Stimulated activated CD8-positive, alpha-beta memory T cell treated with anti-CD3 and anti-CD28 coated beads, Interleukin-12 subunit alpha, Interleukin-12 subunit beta, amount 100 ng/mL, for 4 hours (primary cell): ENCODE data around the gene TRNAU1AP.
"Not testable (repeated sequence)": the region's sequence is repeated elsewhere in the genome, so short reads cannot be mapped to it uniquely, and the experiment has no call there.

ENCODE experiments used
- DNase-seq: peaks from one replicate; pipeline ENCODE4 v3.0.0-alpha.2; 2020; ENCODE audit warnings: low read depth

Gene TRNAU1AP

DNA sequence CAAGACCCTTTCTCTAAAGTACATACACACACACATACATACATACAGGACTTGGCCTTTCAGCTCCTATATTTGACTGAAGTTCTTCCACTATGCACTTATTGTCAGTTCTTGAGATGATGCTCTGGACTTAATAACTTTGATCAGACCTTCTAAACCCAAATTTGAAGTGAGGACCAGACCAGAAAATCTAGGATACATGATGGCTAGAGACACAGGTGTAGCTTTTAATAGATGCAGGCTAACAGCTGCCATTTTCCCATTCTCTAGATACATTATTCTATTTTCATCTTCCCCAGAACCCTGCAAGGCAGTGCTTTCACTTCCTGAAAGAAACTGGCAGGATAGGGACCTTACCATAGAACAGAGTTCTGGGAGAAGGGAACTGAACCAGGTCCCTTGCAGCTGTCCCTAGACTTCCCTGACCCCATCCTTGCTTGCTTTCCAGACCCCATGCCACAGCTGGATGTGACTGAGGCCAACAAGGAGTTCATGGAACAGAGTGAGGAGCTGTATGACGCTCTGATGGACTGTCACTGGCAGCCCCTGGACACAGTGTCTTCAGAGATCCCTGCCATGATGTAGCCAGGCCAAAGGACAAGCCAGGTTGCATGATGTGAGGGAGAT lies 24.3 kb downstream of the TRNAU1AP start:
- DNase-seq, result no peak

DNA sequence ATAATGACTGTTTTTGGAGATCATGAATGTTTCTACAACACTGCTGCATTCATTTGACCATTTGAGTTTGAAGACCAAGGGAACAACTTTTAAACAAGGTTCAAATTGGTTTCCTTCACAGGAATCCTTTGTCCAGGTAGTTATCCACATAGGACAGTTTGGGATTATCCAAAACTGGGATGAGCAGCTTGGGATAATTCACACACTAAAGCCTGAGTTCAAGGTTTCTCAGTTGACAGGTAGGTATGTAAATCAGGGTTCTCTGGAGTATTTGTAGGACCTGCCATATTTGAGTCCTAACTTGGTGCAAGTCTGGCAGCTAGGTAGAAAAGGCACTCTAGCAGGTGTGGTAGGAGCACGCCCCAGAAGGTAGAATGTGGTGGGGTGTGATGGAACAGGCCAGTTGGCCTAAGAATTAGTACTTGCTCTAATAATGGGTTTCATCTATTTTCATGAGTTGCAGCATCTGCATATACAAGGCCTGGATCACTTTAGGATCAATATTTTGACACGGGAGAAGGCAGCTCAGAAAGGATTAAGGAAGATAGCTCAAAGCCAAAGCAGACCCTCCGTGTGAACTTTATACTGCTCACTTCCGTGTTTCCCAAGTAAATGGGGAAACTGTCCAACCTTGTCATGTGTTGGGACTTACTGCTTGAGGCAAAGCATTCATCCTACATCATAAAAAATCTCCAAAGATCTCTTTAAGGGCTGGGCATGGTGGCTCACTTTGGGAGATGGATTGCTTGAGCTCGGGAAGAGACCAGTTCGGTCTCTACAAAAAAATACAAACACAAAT lies 25.1 kb downstream of the TRNAU1AP start:
- no peak for DNase-seq

DNA sequence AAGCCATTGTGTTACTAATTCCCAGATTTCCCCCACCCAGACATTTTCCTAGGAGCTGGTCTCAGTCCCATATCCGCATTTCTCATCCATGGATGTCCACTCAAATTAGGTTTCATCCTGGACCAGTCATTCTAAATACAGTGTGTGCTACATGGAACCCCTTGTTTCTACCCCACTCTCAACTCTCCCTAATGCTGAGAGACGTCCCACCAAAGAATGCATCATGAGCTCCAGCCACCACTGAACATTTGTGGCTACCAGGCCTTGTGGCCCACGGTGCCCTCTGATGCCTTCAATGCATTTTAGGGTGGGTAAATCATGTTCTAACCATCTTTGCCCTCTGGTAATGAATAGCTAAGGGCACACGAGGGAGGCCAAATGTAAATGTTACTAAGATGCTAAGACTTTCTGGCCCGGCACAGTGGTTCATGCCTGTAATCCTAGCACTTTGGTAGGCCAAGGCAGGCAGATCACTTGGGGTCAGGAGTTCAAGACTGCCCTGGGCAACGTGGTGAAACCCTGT lies 25.9 kb downstream of the TRNAU1AP start:
- DNase-seq, result no peak

DNA sequence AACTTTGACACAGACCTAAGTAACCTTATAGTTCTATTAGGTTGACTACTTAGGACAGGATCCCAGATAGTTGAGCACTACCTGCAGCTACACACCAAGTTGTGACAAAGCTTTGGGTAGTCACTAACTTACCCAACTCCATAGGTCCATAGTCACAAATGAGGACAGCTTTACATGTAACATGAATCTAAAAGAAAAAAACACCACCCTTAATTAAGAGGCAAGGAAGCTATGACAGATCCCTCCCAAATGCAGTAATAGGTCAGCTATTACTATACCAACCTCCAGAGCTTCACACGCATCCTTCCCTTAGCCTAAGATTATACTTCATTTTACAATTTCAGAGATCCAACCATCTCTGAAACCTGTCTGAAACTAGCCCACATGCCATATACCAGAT lies 26.5 kb downstream of the TRNAU1AP start:
- no peak for DNase-seq

DNA sequence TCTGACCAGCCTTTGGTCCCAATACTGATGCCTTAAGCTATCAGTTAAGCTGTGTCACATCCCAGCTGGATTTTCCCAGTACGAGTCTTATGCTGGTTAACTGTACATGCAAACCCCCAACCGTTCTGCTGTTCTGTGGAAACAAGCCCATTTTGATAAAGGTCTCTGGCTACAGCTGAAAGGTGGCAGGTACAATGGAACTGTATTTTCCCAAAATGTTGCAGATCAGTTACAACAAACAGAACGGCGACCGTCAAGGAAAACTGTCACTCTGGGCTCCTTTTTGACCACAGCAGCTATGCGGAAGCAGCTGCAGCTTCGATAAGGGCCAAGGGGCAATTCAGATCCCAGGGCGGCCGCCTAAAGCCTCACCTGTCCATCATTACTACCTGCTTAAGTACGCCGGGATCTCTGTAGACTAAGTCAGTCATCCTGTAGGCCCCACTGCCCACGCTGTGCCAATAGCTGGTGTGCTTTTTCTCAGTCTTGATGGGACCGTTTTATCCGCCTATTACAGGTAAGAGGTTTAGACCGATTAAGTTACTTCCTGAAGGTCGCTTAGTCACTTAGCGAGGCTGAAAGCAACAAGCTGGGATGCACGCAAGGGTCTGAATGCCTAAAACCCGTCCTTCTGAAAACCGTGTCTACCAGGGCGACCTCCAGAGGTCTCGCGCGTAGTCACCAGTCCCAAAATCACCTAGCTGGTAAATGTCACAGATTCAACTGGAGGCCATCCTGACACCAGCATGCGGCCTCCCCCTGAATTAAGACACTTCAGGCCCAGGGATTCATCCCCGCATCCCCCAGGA lies 28.0 kb downstream of the TRNAU1AP start:
- DNase-seq, result peak; percentile 32

DNA sequence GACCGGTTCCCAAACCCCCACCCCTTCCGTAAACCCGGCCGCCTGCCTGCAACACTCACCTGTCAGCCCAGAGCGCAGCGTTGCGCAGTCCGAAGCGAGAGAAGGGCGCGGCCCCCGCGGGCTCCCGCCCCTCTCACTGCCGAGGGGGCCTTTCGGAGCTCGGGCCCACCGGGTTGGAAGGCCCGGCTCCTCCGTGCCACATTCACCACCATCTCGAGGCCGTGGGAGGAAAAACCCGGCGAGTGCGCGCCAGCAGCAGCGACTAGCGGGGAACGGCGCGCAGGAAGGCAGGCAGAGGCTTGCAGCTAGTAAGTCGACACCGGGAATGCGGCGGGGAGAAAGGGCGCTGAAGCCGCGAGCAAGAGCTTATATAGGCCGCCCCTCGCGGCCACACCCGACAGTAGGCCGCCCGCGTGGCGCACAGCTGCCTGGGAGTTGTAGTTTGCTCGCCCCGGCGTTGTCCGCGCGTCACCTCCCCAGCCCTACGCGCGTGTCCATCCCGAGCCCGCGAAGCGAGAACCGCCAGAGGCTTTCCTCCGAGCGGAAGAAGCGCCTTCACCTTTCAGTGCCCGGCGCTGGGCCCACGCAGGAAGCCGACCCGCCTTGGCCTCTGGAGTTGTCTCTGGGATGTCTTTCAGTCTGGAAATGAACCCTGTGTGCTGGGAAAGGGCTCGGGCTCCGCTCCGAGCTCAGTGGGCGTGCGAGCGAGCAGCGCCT lies 28.8 kb downstream of the TRNAU1AP start:
- DNase-seq, result peak; percentile 85

DNA sequence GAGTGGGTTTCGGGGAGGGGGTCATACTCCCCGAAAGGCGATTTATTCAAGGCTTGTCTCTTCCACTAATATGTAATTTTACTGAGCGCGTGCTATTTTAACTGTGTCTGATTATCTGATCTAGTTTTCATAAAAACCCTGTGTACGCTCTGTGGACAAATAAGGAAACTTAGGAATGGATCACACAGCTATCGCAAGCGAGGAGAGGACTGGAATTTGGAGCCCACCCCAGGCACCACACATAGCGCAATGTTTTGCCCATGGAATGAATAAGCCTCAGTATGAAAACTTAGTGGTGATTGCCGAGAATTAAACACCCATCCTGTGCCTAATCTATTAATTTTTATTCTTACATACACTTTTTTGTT lies 29.3 kb downstream of the TRNAU1AP start:
- DNase-seq, result no peak

DNA sequence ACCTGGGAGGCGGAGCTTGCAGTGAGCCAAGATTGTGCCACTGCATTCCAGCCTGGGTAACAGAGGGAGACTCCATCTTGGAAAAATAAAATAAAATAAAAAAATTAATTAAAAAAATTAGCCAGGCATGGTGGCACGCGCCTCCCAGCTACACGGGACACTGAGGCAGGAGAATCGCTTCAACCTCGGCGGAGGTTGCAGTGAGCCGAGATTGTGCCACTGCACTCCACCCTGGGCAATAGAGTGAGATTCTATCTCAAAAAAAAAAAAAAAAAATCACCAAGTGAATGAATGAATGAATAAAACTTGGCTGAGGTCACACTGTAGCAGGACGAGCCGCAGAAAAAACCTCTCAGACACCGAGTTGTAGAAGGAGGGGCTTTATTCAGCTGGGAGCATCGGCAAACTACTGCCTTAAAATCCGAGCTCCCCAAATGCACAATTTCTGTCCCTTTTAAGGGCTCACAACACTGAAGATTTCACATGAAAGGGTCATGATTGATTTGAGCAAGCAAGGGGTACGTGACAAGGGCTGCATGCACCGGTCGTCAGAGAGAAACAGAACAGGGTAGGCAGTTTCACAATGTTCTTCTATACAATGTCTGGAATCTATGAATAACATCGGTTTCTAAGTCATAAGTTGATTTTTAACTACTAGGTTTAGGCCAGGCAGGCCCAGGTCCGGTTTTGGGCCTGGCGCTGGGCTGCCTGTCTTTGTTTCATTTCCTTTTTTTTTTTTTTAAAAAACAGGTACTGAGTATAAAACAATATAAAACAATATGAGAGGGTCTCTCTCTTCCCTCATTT lies 33.9 kb downstream of the TRNAU1AP start:
- DNase-seq, result not testable (repeated sequence)

DNA sequence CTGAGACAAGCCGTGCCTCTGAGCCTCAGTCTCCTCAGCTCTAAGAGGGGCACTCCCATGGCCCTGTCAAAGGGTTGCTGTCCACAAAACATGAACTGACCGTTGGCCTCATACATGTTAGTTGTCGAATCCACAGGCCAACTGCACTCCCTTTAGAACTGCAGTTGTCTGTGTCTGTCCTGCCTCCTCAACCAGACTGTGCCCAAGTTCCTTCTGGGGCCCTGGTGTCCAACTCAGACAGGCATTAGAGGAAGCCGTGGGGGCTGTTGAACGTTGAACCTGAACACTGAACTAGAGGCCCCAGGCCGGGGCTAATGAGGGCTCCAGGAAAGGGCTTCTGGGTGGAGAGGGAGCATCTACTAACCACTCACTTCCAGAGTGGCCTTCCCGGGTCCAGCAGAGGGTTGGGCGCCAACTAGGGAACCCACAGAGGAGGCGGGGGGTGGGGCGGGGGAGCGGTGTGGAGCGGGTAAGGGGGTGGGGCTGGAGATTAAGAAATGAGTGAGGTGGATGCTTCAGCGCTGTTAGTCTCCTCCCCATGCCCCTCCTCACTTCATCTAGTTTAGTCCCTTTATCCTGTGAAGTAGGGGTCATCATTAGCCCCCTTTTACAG lies 38.9 kb downstream of the TRNAU1AP start, which contains the start of gene RAB42:
Gene RAB42, plus strand, starts transcription at position 558 of the 613 bp plus-strand sequence. CDS start 247 bp downstream, outside the sequence.
- no peak for DNase-seq

DNA sequence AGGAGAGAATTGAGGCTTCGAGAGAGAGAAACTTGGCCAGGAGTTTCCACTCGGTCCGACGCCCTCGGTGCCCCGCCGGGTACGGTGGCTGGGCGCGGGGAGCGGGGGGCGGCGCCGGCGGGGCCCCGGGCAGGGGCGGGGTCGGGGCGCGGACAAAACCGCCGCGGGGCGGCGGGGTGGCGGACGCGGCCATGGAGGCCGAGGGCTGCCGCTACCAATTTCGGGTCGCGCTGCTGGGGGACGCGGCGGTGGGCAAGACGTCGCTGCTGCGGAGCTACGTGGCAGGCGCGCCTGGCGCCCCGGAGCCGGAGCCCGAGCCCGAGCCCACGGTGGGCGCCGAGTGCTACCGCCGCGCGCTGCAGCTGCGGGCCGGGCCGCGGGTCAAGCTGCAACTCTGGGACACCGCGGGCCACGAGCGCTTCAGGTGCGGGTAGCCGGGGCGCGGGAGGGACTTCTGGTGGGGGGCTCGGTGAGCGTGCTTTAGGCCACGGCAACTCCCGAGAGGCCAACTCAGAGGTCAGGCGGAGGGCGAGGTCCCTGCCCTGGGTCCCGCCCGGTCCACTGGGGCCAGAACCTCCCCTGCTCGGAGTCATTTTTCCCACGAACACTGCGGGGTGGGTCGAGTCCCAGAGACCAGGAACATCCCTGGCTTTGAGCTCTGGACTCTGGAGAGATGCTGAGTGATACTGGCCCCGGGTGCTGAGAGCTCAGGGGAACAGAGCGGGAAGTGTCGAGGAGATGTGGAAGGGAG lies 39.6 kb downstream of the TRNAU1AP start:
- no peak for DNase-seq

DNA sequence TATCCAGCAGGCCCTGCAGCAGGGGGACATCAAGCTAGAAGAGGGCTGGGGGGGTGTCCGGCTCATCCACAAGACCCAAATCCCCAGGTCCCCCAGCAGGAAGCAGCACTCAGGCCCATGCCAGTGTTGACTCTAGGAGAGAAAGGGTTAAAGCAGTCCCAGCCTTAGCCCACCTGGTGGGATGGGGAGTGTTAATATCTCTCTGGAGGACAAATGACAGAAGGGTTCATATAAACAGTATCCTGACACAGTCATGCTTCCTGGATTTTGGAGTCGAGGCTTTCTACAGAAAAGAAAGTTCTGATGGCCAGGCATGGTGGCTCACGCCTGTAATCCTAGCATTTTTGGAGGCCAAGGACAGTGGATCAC lies 41.1 kb downstream of the TRNAU1AP start:
- not testable (repeated sequence) for DNase-seq

DNA sequence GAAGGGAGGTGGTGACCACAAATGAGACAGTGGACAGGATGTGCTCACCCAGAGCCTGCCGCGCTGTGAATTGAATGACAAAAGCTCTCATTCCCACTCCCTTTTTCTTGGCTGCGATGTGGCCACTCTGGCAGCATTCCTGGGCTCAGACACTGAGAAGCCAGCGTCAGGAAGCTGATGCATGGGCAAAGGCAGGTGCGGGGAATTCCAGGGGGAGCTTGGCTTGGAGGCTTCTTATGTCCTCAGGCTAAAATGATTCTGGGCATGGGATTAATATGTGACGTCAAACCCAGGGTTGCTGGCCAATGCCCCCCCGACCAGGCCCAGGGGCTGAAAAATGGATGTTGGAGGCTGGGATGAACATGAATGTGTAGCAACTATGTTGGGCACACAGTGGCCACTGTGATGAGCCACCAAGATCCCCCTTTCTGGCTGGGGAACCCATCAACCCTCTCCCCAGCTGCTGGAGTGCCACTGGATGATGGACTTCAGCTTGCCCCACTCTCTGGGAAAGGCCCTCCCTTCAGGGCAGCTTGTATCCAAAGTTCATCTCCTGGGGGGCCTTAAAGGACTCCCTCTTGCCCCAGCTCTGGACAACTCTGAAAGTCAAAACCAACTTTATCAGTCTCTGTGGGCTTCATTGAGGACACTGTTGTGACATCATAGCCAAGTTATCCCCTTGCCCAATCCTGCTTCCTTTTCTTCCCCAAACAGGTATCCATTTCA lies 42.0 kb downstream of the TRNAU1AP start:
- not testable (repeated sequence) for DNase-seq

DNA sequence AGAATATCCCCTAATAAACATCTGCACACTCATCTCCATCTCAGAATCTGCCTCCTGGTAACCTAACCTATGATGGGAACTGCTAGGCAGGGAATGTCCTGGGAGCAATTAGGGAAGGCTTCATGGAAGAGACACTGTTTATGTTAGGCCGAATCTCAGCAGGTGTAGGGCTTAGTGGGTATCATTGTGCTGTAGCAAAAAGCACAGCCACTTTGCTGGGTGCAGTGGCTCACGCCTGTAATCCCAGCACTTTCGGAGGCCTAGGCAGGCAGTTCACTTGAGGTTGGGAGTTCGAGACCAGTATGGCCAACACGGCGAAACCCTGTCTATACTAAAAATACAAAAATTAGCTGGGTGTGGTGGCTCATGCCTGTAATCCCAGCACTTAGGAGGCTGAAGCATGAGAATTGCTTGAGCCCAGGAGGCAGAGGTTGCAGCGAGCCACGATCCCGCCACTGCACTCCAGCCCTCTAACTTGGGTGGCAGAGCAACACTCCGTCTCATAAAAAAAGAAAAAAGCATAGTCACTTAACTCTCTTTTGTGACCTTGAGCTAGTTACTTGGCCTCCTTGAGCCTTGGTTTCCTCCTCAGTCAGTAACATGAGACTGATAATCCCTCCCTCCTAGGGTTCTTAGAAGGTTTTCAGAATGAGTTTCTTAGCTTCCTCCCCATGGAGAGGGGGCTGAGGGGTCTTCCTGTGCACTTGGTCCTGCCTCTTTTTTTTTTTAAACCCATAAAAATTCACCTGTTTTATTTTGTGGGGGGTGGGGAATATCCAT lies 42.7 kb downstream of the TRNAU1AP start:
- DNase-seq, result no peak

DNA sequence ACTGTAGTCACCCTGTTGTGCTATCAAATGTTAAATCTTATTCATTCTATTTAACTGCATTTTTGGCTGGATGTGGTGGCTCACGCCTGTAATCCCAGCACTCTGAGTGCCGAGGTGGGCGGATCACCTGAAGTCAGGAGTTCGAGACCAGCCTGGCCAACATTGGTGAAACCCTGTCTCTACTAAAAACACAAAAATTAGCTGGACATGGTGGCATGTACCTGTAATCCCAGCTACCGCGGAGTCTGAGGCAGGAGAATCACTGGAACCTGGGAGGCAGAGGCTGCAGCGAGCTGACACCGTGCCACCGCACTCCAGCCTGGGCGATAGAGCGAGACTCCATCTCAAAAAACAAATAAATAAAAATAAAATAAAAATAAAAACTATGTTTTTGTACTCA lies 43.4 kb downstream of the TRNAU1AP start:
- DNase-seq, result not testable (repeated sequence)

DNA sequence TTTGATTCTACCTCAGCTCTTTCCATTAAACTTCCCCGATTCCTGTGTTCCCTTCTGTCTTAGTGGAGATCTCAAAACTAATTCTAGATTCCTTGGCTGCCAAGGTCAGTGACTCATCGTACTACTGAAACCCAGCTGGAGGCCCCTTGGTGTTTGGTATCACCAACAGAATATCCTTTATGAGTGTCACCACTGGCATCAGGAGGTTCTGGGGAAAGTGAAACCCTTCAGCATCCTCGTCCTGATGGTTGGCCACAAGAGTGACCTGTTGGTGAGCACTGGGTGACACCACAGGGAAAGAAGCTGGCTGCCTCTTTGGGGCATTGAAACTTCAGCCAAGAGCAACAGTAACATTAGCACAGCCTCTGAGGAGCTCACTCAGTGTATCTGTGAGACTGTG lies 48.8 kb downstream of the TRNAU1AP start:
- no peak for DNase-seq

DNA sequence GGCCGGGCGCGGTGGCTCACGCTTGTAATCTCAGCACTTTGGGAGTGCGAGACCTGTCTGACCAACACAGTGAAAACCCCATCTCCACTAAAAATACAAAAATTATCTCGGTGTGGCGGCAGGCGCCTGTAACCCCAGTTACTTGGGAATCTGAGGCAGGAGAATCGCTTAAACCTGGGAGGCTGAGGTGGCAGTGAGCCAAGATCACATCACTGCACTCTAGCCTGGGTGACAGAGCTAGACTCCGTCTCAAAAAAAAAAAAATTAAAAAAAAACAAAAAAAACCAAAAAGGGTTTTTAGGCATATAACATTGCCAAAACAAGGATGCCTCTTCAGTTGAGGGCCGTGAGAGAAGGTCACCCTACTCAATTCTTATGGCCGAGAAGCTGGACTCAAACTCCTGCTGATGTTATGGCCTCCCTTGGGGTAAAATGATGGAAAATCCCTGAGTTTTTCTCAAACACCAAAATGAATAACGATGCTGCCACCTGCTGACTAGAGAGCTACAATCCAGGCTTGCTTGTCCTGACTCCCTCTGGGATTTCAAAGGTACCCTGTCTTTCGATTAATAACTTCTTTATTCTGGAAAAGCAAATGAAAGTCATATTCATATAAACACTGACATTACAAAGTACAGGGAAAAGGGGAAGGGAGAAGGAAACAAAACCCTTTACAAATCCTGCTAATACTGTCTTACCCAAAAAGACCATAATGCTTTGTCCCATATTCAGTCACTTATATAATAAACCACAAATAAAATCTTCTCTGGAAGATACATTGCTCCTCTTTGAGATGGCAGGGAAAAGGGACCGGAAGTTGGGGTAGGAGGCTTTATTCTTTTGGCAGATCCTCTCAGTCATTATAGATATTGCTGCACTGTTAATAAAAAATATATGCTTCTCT lies 49.9 kb downstream of the TRNAU1AP start:
- DNase-seq, result no peak

DNA sequence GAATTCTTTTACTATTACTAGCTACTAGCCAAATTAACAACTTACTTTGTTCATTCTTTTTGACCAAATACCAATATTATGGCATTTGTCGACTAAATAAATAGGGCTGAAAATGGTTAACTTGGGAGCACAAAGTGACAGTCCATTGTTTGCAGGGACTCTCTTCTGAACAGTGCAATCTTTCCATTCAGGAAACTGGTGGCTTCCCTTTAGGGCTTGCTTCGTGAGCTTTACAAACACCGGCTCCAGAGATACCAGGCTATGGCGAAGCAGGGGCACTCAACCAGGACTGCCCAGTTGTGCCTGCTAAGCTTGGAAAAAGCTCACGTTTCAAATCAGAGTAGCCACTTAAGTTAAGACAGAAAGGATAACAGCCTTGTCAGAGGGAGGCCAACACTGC lies 51.5 kb downstream of the TRNAU1AP start:
- DNase-seq, result no peak
